GM12878 (cell line): ENCODE measurements around the gene SERPING1.

Experiments
- JUND ChIP-seq: IDR thresholded peaks from 2 replicates; pipeline ENCODE4 v1.6.1; 2012; ENCODE audit warnings: low read depth, mild to moderate bottlenecking, low read length, improper control_type of control experiment, moderate library complexity
- MYC ChIP-seq: IDR thresholded peaks from 2 replicates; pipeline ENCODE4 v1.6.1; 2011; ENCODE audit warnings: mild to moderate bottlenecking, low read length, moderate library complexity, inconsistent platforms; ENCODE audit not compliant: insufficient read depth, insufficient replicate concordance, insufficient read length, severe bottlenecking
- RFX5 ChIP-seq: IDR thresholded peaks from 2 replicates; pipeline ENCODE4 v1.6.1; 2011; ENCODE audit warnings: low read depth, low read length, improper control_type of control experiment
- TAF1 ChIP-seq: IDR thresholded peaks from 2 replicates; pipeline ENCODE4 v1.6.1; 2011; ENCODE audit warnings: mild to moderate bottlenecking, low read depth, low read length, borderline replicate concordance
- TF ChIP-seq, protein P1 (sequence below): fragments of 450-650 bp; IDR thresholded peaks from 2 replicates; pipeline ENCODE4 v1.6.1; 2016; ENCODE audit warnings: mild to moderate bottlenecking, moderate library complexity, borderline replicate concordance
- TF ChIP-seq, protein P2 (sequence below), 3 experiments: IDR thresholded peaks in 2 of 3; conservative IDR thresholded peaks in 1 of 3; 2 replicates each; pipeline ENCODE4 v1.5.1; 2011; ENCODE audit warnings: low read depth in 3 of 3, low read length in 3 of 3, mild to moderate bottlenecking in 3 of 3, control low read depth in 2 of 3, moderate library complexity in 2 of 3, inconsistent platforms in 1 of 3, mixed read lengths in 1 of 3; ENCODE audit not compliant: control insufficient read depth in 2 of 3, insufficient read depth in 1 of 3; ENCODE audit errors: extremely low read depth in 1 of 3
- TF ChIP-seq, protein P3 (sequence below): IDR thresholded peaks from 2 replicates; pipeline ENCODE4 v1.6.1; 2012; ENCODE audit warnings: low read depth, low read length, improper control_type of control experiment
- TF ChIP-seq, protein P4 (sequence below): IDR thresholded peaks from 2 replicates; pipeline ENCODE4 v1.6.1; 2012; ENCODE audit warnings: improper control_type of control experiment, low read depth, low read length; ENCODE audit not compliant: insufficient replicate concordance
- TF ChIP-seq, protein P5 (sequence below): IDR thresholded peaks from 2 replicates; pipeline ENCODE4 v1.6.1; 2012; ENCODE audit warnings: low read depth, low read length, improper control_type of control experiment

DNA sequence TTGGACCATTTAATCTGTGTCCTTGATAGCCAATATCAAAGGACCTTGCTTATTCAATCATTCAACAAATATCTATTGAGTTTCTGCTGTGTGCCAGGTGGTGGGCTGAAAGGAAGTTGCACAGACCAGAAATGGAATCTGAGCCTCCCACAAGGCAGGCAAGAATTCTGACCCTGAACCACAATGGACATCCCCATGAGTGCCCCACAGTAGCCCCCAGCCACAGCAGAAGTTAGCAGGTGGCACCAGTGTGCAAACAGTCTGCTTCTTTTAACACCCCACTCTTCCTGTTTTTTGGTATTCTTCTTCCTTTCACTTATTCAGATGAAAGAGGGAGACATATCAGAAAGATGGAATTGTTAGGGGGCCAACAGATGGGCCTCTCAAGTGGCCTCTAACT is 12.2 kb upstream of the SERPING1 start:
- TF ChIP-seq, protein P1, sequence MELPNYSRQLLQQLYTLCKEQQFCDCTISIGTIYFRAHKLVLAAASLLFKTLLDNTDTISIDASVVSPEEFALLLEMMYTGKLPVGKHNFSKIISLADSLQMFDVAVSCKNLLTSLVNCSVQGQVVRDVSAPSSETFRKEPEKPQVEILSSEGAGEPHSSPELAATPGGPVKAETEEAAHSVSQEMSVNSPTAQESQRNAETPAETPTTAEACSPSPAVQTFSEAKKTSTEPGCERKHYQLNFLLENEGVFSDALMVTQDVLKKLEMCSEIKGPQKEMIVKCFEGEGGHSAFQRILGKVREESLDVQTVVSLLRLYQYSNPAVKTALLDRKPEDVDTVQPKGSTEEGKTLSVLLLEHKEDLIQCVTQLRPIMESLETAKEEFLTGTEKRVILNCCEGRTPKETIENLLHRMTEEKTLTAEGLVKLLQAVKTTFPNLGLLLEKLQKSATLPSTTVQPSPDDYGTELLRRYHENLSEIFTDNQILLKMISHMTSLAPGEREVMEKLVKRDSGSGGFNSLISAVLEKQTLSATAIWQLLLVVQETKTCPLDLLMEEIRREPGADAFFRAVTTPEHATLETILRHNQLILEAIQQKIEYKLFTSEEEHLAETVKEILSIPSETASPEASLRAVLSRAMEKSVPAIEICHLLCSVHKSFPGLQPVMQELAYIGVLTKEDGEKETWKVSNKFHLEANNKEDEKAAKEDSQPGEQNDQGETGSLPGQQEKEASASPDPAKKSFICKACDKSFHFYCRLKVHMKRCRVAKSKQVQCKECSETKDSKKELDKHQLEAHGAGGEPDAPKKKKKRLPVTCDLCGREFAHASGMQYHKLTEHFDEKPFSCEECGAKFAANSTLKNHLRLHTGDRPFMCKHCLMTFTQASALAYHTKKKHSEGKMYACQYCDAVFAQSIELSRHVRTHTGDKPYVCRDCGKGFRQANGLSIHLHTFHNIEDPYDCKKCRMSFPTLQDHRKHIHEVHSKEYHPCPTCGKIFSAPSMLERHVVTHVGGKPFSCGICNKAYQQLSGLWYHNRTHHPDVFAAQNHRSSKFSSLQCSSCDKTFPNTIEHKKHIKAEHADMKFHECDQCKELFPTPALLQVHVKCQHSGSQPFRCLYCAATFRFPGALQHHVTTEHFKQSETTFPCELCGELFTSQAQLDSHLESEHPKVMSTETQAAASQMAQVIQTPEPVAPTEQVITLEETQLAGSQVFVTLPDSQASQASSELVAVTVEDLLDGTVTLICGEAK, result no peak
- TF ChIP-seq, protein P2, sequence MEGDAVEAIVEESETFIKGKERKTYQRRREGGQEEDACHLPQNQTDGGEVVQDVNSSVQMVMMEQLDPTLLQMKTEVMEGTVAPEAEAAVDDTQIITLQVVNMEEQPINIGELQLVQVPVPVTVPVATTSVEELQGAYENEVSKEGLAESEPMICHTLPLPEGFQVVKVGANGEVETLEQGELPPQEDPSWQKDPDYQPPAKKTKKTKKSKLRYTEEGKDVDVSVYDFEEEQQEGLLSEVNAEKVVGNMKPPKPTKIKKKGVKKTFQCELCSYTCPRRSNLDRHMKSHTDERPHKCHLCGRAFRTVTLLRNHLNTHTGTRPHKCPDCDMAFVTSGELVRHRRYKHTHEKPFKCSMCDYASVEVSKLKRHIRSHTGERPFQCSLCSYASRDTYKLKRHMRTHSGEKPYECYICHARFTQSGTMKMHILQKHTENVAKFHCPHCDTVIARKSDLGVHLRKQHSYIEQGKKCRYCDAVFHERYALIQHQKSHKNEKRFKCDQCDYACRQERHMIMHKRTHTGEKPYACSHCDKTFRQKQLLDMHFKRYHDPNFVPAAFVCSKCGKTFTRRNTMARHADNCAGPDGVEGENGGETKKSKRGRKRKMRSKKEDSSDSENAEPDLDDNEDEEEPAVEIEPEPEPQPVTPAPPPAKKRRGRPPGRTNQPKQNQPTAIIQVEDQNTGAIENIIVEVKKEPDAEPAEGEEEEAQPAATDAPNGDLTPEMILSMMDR (IDR thresholded peaks at IDR 0.05 in 2 of 3, conservative IDR thresholded peaks at IDR 0.05 in 1 of 3; ENCODE audit: control insufficient read depth in 2 of 3, extremely low read depth in 1 of 3, insufficient read depth in 1 of 3, low read depth in 3 of 3, low read length in 3 of 3), result no peak
- TF ChIP-seq, protein P3, sequence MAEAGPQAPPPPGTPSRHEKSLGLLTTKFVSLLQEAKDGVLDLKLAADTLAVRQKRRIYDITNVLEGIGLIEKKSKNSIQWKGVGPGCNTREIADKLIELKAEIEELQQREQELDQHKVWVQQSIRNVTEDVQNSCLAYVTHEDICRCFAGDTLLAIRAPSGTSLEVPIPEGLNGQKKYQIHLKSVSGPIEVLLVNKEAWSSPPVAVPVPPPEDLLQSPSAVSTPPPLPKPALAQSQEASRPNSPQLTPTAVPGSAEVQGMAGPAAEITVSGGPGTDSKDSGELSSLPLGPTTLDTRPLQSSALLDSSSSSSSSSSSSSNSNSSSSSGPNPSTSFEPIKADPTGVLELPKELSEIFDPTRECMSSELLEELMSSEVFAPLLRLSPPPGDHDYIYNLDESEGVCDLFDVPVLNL, result no peak
- TF ChIP-seq TAF1, result no peak
- TF ChIP-seq, protein P4, sequence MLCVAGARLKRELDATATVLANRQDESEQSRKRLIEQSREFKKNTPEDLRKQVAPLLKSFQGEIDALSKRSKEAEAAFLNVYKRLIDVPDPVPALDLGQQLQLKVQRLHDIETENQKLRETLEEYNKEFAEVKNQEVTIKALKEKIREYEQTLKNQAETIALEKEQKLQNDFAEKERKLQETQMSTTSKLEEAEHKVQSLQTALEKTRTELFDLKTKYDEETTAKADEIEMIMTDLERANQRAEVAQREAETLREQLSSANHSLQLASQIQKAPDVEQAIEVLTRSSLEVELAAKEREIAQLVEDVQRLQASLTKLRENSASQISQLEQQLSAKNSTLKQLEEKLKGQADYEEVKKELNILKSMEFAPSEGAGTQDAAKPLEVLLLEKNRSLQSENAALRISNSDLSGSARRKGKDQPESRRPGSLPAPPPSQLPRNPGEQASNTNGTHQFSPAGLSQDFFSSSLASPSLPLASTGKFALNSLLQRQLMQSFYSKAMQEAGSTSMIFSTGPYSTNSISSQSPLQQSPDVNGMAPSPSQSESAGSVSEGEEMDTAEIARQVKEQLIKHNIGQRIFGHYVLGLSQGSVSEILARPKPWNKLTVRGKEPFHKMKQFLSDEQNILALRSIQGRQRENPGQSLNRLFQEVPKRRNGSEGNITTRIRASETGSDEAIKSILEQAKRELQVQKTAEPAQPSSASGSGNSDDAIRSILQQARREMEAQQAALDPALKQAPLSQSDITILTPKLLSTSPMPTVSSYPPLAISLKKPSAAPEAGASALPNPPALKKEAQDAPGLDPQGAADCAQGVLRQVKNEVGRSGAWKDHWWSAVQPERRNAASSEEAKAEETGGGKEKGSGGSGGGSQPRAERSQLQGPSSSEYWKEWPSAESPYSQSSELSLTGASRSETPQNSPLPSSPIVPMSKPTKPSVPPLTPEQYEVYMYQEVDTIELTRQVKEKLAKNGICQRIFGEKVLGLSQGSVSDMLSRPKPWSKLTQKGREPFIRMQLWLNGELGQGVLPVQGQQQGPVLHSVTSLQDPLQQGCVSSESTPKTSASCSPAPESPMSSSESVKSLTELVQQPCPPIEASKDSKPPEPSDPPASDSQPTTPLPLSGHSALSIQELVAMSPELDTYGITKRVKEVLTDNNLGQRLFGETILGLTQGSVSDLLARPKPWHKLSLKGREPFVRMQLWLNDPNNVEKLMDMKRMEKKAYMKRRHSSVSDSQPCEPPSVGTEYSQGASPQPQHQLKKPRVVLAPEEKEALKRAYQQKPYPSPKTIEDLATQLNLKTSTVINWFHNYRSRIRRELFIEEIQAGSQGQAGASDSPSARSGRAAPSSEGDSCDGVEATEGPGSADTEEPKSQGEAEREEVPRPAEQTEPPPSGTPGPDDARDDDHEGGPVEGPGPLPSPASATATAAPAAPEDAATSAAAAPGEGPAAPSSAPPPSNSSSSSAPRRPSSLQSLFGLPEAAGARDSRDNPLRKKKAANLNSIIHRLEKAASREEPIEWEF, result no peak
- no peak for TF ChIP-seq MYC
- TF ChIP-seq RFX5, result no peak
- no peak for TF ChIP-seq JUND
- TF ChIP-seq, protein P5, sequence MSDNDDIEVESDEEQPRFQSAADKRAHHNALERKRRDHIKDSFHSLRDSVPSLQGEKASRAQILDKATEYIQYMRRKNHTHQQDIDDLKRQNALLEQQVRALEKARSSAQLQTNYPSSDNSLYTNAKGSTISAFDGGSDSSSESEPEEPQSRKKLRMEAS, result no peak
